Activated effector memory CD4-positive, alpha-beta T cell treated with anti-CD3 and anti-CD28 coated beads, Interleukin-2, amount 50 U/mL, for 16 hours (primary cell): Measurements from ENCODE around the gene MSANTD7.
"Not testable (repeated sequence)": the region's sequence is repeated elsewhere in the genome, so short reads cannot be mapped to it uniquely, and the experiment has no call there.

Experiments used
- DNase-seq: peaks from one replicate; pipeline ENCODE4 v3.0.0-alpha.2; 2020

The MSANTD7 gene

DNA sequence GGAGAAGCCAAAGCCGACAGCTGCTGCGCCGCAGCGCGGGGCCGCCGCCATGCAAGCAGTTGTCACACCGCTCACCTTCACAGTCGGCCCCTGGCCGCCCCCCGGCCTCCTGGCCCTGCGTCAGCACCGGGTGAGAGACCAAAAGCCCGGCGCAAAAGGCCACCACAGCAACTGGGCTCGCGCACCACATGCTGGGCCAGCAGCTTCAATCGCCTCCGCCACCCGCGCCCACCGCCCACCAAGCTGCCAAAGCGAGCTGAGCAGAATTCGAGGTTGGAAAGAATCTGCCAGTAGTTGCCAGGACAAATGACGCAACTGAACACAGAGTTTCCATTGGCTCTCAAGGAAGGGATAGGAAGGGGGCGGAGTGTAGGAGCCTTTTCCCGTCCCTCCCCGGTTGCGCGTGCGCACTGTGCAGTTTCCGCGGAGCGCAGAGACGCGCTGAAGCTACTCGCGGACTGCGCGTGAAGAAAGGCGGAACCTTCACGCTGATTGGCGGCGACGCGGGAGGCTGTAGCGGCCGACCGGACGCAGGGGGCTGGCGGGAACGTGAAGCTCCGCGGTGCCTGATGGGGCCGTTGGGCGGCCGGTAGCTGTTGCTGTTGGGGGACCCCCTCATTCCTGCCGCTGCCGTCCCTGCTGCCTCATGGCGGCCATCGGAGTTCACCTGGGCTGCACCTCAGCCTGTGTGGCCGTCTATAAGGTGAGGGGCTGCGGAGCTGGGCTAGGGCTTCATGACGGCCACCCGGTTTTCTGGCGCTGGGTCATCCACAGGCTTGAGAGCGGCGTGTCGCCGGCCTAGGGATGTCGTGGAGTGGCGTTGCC, at the start of gene MSANTD7, which contains the start of the genes CDNF and HSPA14:
MSANTD7 (plus strand) TSS at position 550 of the 825 bp plus-strand sequence. CDS start 3,979 bp downstream, outside the sequence.
CDNF (minus strand) TSS at position 281 of the 825 bp plus-strand sequence; CDS start at position 190, 91 bp downstream.
HSPA14 (plus strand) TSS at position 550 of the 825 bp plus-strand sequence; CDS start at position 647, 97 bp downstream.
- peak; percentile 100 for DNase-seq

GRCh38 chr10:14798636-14799035, 39.5 kb upstream of the MSANTD7 start:
- no peak for DNase-seq

DNA sequence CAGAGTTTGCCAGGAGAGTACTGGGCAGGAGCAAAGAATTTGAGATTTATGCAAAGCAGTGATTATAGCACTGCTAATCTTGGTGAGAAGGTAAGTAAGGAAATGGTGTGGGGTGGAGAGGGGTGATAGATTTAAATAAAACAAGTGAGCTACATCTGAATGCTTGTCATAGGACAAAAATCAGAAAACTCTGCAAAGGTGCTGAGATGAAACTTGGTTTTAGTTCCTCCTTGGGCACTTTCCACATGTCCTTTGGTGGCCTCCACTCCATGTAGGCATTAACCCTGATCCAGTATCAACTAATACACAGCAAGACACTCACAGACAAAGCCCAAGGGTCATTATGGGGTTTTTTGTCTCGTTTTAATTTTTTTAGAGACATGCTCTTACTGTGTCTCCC, 37.7 kb upstream of the MSANTD7 start:
- DNase-seq = no peak

GRCh38 chr10:14801723-14802122, 36.4 kb upstream of the MSANTD7 start:
- DNase-seq = no peak

DNA sequence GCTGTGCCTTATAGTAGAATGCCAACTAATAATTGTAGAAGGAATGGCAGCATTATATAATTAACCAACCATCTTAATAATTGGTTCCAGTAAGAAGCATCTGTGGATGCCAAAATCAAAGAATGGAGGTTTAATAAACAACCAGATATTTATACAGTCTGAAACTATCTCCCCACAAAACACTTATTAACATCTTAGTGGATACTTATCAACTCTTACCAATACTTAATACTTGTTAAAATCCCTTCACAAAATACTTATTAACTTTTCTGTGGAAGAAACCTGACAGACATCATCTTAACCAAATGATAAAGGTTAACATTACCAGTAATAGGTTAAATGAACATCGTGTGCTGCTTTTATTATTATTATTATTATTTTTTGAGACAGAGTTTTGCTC, 34.3 kb upstream of the MSANTD7 start:
- no peak for DNase-seq

DNA sequence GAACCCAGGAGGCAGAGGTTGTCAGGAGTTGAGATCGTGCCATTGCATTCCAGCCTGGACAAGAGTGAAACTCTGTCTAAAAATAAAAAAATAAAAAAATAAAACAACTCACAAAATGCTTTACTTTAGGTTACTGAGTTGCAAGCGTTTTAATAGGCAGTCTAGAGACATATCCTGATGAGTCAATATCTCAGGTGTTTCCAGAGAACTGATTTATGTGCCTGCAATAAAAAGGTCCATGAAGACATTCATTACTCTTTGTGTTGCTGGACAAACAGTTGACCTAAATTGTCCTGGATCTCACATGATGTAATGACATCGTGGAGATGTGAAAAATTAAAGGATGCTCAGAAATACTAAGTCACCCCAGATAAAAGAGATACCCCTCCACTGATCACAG, 31.8 kb upstream of the MSANTD7 start:
- DNase-seq = no peak

GRCh38 chr10:14810969-14811953, 26.8 kb upstream of the MSANTD7 start:
- no peak for DNase-seq

DNA sequence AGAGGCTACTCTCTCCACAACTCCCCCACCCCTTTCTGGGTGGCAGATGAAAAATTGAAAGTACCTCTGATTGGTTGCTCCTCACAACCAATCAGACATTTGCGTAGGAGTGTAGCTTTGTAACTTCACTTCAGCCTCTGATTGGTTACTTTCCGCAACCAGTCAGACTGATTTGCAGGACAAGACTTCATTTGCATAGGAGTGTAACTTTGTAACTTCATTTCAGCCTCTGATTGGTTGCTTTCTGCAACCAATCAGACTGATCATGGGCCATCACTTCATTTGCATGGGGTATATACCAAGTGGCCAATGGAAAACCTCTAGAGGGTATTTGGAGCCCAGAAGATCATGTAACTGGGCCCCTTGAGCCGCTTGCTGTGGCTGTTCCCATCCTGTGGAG, 25.8 kb upstream of the MSANTD7 start:
- no peak for DNase-seq

- DNase-seq = no peak
These were observed 22.4 kb upstream of the MSANTD7 start for GRCh38 chr10:14815681-14816080.

DNA sequence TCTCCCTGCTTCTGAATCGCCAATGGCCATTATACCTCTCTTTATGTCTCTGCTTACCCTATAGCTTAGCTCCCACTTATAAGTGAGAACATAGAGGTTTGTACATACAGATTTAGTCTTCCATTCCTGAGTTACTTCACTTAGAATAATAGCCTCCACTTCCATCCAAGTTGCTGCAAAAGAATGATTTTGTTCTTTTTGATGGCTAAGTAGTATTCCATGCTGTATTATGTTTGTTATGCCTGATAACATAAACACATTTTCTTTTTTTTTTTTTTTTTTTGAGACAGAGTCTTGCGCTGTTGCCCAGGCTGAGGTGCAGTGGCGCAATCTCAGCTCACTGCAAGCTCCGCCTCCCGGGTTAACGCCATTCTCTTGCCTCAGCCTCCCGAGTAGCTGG, 21.4 kb upstream of the MSANTD7 start:
- DNase-seq = not testable (repeated sequence)

- DNase-seq = no peak
These were observed 17.9 kb upstream of the MSANTD7 start for GRCh38 chr10:14820010-14820774.

GRCh38 chr10:14820775-14821154, 17.3 kb upstream of the MSANTD7 start:
- DNase-seq = no peak

DNA sequence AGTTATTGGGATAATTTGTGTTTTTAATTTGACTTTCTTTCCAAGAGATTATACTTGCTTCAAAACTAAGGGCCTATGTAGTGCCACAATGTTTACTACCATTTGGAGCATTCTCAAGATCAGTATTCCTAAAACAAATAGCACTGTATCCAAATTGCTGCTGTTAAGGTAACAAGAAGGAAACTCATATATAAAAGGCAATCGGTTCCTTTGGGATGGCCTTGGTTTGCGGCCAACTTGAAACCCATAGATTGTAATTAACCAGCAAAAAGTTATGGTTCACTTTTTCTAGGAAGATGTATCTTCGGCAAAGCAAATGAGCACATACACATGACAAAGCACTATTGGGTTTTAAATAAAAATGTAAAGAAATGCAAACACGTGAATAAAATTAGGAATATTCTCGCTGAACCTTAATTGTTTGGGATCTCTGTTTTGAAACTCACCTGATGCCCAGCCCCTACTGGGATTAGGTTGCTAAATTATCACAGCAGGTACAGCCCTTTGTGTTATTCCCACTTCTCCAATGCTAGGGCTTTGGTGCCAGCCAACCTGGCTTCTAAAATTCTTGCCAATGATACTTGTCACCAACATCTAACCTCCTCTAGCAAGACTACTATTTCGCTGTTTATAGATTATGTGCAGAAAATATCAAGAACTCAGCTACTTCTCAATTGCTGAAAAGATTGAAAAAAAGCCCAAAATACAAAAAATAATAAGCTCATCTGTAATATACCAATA, 16.3 kb upstream of the MSANTD7 start:
- DNase-seq = no peak

GRCh38 chr10:14822879-14823755, 15.0 kb upstream of the MSANTD7 start:
- DNase-seq = peak; percentile 76

GRCh38 chr10:14823966-14824365, 14.1 kb upstream of the MSANTD7 start:
- DNase-seq = no peak

GRCh38 chr10:14826076-14826829, 11.9 kb upstream of the MSANTD7 start:
- no peak for DNase-seq

DNA sequence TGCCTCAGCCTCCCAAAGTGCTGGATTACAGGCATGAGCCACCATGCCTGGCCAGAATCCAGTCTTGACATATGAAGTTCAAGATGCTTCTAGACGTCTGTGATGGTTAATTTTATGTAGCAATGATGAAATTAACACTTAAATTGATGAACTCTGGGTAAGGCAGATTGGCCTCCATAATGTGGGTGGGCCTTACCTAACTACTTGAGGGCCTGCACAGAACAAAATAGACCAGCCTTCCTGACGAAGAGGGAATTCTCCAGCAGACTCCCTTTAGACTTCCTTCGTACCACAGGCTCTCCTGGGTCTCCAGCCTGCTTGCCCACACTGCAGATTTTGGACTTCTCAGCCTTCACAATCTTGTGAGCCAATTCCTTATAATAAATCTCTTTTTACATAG, 5.0 kb upstream of the MSANTD7 start:
- no peak for DNase-seq

GRCh38 chr10:14836208-14836607, 1.9 kb upstream of the MSANTD7 start:
- DNase-seq = no peak

DNA sequence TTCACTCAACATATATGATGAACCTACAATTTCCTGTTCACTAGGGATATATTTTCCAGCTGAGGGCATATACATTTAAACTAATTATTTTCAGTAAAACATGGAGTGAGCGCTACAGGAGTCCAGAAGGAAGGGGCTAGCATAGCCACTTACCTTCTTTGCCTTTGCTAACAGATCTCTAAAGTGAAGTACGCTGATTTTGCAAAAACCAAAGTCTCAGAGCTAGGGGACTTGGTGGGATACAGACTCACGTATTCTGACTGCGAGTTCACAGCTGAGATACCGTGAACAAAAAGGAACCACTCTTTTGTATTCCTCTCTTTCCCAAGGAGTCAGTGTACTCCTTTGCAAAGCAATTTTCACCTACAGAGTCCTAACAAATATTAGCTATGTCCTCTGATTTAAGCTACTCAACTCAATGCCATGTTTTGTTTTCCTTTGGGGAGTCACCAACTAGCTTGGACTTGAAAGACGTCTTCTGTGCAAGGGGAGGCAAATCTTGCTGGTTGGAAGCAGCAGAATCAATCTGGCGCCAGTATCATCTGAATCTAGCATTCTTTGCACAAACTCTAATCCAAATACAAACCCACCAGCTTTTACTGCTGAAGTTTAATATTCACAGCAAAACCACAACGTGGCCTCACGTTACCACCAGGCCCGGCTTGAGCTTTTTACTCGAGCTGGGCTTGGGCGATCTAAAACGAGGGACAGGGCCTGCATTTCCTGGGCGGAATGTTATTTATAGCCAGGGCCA, 926 bp upstream of the MSANTD7 start:
- no peak for DNase-seq
